Measurements from ENCODE around the gene VIPR2.

The VIPR2 gene

DNA sequence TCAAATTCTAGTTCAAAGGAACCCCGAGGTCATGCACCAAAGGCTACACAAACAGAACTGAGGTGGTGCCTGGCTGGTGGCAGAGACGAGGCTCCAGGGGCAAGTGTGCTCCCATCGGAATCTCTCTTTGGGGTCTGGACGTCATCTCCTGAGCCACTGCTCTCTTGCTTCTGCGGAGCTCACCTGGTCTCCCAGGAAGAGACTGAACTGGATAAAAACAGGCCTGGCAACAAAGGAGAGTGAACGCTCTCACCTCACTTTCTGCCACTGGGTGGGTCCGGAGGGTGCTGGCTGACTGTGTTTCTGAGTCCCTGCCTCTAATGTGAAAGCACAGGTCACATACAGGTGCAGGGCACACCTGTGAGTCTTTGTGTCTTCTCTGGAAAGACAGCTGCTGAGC lies 22.4 kb downstream of the VIPR2 start:
- no peak for TF ChIP-seq CTCF (IDR thresholded peaks at IDR 0.05; ENCODE audit: low read depth, low read length)
- no peaks in the 10 kb centered on the region for H3K36me3 ChIP-seq
- no peaks in the 10 kb centered on the region for H3K27me3 ChIP-seq (ENCODE audit: insufficient read depth, low read depth, severe bottlenecking)
- H3K9me3 ChIP-seq (ENCODE audit: severe bottlenecking) = no peaks in the 10 kb centered on the region
- DNase-seq = no peak
- H3K4me3 ChIP-seq (ENCODE audit: low read depth, low read length) = no peak overlapping the region
- H3K27ac ChIP-seq = no peak overlapping the region

GRCh38 chr7:159121476-159121875 lies 23.2 kb downstream of the VIPR2 start:
- no peaks in the 10 kb centered on the region for H3K27me3 ChIP-seq (ENCODE audit: insufficient read depth, low read depth, severe bottlenecking)
- no peak overlapping the region for H3K27ac ChIP-seq
- no peak overlapping the region for H3K4me3 ChIP-seq (ENCODE audit: low read depth, low read length)
- H3K9me3 ChIP-seq (ENCODE audit: severe bottlenecking) = no peaks in the 10 kb centered on the region
- H3K36me3 ChIP-seq = no peaks in the 10 kb centered on the region
- TF ChIP-seq CTCF (IDR thresholded peaks at IDR 0.05; ENCODE audit: low read depth, low read length) = no peak
- no peak for DNase-seq

DNA sequence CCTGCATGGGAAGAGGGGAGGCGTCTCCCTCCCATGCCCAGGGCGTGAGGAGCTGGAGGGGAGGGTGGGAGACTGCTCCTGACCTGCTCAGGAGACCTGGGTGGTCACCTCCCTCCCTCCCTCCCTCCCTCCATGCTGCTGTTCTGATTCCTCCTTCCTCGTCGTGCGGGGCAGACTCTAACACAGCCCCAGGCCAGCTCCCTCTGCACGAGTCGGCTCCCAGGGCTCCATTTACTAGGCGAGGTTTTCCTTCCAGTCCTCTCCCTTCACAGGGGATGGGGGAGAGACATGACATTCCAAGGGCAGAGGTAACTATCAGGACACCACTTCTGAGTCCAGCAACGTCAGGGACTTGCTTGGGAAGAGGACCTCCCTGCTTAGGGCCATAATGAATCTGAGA lies 23.6 kb downstream of the VIPR2 start:
- no peak for TF ChIP-seq CTCF (IDR thresholded peaks at IDR 0.05; ENCODE audit: low read depth, low read length)
- Histone ChIP-seq H3K27me3 (ENCODE audit: insufficient read depth, low read depth, severe bottlenecking) (no peaks in the 10 kb centered on the region), H3K4me3 (ENCODE audit: low read depth, low read length) (no peak overlapping the region), H3K9me3 (ENCODE audit: severe bottlenecking) (no peaks in the 10 kb centered on the region), H3K27ac (no peak overlapping the region), H3K36me3 (no peaks in the 10 kb centered on the region)
- no peak for DNase-seq

DNA sequence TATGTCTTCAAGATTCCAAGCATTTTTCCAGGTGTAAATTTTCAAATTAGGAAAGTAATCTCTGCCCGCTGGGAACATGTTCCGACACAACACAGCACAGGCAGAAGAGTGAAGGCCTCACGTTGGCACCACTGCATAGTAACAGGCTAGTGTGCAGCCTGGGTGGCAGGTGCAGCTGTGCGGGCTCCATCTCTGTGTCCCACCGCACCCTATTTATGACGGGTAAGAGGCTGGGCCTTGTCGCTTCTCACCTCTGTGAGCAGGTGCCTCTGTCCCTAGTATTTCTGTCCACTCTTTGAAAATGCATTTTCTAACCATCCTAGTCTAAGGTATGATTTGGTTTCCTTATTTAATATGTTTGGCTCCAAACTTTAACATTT lies 24.1 kb downstream of the VIPR2 start:
- Histone ChIP-seq H3K36me3 (no peaks in the 10 kb centered on the region), H3K27me3 (ENCODE audit: insufficient read depth, low read depth, severe bottlenecking) (no peaks in the 10 kb centered on the region)

DNA sequence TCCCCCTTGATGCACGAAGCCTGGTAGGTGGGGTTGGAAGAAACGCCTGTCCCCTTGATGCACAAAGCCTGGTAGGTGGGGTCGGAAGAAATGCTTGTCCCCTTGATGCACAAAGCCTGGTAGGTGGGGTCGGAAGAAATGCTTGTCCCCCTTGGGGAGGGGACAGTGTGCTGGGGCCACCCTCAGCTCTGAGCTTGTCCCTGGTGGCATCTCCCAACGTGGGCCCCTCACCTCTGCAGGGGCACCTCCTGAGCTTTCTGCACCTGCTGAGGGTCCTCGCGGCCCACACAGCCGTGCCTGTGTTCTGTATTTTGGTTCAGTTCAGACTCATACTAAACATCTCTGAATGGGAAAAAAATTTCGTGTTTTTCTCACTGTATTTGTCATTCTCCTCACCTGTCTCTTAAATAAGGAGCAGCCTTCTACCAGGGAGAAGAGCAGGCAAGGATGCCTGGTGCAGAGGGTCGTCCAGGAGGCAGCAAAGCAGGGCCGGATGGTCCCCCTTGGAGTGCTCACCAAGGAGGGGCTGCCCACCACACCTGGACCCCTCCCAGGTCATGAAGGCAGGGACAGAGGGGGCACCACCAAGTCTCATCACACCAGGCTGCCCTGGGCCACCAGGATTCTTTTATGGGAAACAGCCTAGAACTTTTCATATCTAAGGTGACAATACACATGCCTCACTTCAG lies 24.7 kb downstream of the VIPR2 start:
- Histone ChIP-seq H3K9me3 (ENCODE audit: severe bottlenecking) (no peaks in the 10 kb centered on the region), H3K4me3 (ENCODE audit: low read depth, low read length) (no peak overlapping the region), H3K27me3 (ENCODE audit: insufficient read depth, low read depth, severe bottlenecking) (no peaks in the 10 kb centered on the region), H3K27ac (no peak overlapping the region), H3K36me3 (no peaks in the 10 kb centered on the region)
- TF ChIP-seq CTCF (IDR thresholded peaks at IDR 0.05; ENCODE audit: low read depth, low read length) = no peak
- DNase-seq = no peak

More for the DNA sequence above, 24.1 kb downstream of the VIPR2 start:
- Histone ChIP-seq H3K9me3 (ENCODE audit: severe bottlenecking) (no peaks in the 10 kb centered on the region), H3K4me3 (ENCODE audit: low read depth, low read length) (no peak overlapping the region), H3K27ac (no peak overlapping the region)
- no peak for DNase-seq
- no peak for TF ChIP-seq CTCF (IDR thresholded peaks at IDR 0.05; ENCODE audit: low read depth, low read length)

Measured in WERI-Rb-1 (cell line).